Raji (cell line): Measurements from ENCODE around the gene MRPL58.

Source experiments
- POLR2A ChIP-seq: IDR thresholded peaks from 2 replicates; pipeline ENCODE4 v1.6.1; 2011; ENCODE audit warnings: low read depth, low read length, control low read depth; ENCODE audit not compliant: insufficient read depth

Gene MRPL58

DNA sequence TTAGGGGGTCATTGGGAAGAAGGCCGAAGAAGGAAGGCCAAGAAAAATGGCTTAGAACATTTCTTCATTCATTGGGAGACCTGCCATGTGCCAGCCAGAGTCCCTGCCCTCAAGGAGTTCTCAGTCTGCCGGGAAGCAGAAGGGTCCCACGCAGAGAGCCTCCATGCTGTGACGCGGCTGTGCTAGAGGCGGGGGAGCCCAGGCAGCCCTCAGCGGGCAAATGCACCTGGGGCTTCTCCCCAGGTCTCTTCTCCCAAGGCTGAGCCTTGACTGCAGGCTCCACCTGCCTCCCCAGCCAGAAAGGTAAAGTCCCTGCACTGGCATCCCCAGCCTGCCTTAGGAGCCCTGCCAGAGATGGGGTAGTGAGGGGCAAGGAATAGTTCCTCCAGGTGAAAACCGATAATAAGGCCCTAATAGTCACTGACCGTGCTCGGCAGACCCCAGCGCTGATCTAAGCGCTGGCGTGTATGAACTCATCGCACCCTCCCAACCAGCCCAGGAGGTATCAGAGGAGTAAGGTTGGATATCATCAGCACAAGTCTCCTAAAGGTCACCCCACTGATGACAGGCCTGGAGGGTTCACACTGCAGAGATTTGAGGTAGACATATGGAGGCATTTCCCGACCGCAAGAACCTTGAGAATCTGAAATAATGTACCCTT, 31.0 kb upstream of the MRPL58 start:
- no peak for TF ChIP-seq POLR2A

DNA sequence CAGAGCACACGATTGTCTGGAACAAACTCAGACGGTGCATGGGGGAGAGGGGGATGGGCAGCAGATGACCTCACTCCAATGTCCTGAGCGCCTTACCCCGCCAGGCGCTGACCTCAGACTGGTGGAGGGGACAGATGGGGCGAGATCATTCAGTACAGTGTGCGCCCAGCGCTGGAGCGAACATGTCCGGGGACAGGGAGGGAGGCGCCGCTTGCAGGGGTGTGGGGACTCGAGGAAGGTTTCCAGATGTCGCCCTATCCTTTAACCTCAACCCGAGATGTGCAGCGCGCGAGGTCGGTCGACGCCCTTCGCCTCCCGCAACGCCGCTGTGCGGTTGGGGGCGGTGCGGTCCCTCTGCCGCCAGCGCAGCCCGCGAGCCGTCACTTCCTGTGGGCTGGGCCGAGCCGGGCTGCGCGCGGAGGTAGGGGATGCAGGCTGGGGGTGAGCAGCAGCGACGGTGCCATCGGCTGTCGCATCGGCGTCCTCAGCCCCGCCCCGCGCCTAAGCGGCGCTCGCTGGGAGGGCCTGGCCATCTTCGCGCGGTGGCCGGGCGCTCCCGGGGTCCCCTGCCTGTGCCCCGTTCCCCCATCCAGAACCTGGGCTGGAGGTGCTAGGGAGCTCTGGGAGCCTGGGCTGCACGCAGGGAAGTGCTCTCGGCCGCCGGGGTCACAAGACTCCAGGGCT, 30.3 kb upstream of the MRPL58 start:
- no peak for TF ChIP-seq POLR2A

GRCh38 chr17:74986206-74986576, 26.3 kb upstream of the MRPL58 start:
- no peak for TF ChIP-seq POLR2A

DNA sequence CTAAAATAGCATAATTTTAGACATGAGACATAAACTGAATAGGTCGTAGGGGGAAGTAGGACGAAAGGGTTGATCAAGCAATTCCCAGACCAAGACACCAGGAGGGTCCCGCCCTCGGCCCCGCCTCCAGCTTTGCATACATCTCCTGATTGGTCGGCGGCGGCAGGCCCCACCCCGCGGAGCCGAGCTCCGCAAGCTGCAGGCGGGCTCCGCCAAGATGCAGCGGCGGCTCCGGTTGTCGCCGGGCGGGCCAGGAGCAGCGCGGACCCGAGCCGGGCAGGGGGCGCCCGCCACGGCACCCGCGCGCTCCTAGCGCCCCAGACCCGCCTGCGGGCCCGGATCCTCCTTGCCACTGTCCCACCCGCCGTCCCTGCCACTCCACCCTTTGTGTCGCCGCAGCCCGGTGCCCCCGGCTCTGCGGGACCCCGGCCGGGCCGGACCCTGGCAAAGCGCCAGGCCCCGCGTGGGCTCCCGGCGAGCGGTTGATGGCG, 25.0 kb upstream of the MRPL58 start, which contains the start of gene CDR2L:
CDR2L (plus strand) TSS at position 215 of the 491 bp plus-strand sequence. CDS start 412 bp downstream, outside the sequence.
- no peak for TF ChIP-seq POLR2A

DNA sequence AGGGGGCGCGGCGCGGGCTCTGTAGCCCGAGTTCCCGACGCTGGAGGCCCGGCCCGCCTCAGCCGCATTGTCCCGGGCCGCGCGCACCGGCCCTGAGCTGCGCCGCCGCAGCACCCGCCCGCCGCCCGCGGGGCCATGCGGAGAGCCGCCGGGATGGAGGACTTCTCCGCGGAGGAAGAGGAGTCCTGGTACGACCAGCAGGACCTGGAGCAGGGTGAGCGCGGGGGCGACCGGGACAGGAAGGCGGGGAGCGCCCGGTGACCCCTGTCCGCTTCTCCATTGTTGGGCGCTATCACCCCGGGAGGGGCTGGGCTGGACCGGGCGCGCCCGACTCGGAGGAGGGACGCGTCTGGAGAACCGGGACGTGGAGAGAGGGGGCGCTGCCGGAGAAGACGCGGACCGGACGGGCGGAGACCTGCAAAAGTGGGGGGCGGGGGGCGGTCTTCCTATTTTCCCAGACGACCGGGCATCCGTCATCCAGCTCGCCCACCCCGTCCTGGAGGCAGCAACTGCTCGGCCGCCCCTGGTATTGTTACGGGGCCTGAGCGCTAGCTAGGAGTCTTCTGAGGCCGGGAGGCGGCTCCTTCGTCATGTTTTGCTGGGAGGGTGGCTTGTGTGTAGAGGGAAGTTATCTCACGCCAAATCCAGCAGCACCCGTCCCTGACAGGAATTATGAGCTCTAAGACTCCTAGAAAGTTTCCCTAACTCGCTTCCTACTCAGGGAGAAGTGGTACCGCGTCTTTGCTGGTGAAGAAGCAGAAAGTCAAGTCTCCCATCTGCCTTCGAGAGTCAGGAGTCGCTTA, 24.4 kb upstream of the MRPL58 start:
- TF ChIP-seq POLR2A, result no peak

DNA sequence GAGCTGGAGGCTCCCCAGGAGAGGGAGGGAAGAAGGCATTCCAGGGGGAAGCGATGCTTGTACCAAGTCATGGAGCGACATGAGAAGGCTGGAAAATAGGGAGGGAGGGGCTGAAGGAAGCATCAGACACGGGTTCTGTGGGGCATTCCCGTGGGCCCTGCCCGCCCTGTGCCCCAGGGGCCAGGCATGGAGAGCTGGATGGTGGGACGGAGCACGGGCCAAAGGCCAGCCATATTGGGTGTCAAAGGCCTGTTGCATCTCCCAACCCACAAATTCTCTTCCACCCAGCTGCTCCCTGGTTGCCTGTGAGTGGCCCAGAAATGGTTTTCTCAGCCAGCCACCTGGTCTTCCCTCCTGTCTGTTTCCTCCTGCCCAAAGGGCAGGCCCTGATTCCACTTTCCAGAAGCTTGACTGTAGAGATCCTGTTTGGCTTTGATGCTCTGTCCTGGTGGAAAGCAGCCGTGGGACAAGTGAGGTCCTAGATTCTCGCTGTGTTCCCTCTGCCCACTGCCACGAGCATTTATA, 21.8 kb upstream of the MRPL58 start:
- TF ChIP-seq POLR2A, result no peak

DNA sequence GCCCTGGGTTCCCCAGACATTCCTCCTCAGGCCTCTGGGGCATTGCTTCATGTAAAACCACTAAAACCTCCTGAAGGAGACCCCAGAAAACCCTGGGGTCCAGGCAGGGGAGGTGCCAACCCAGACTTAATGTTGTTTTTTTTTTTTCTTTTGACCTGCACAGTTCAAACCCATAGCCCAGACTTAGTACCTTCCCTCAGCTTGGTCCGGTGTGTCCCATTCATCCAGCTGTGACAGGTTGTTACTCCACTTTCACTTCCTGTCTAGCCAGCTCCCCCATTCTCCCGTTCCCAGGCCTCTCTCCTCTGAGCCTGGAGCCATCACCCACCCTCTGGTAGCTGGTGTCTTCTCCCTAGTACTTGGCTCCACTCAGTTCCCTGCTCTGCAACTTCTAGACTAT, 20.2 kb upstream of the MRPL58 start:
- no peak for TF ChIP-seq POLR2A

- TF ChIP-seq POLR2A, result no peak
These were observed 18.0 kb upstream of the MRPL58 start for GRCh38 chr17:74994440-74994839.

DNA sequence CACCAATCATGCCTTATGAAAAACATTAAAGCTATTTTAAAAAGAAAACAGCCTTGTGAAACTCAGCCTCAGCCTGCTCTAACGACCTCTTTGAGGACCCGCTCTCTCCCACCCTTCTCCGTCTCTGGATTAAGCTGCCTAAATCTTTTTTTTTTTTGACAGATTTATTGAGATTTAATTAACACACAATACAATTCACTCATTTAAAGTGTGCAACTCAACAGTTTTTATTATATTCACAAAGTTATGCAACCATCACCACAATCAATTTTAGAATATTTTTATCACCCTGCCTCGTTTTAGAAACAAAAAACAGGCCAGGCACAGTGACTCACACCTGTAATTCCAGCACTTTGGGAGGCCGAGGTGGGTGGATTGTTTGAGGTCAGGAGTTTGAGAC, 16.6 kb upstream of the MRPL58 start:
- TF ChIP-seq POLR2A, result no peak

- no peak for TF ChIP-seq POLR2A
These were observed 13.7 kb upstream of the MRPL58 start for GRCh38 chr17:74998783-74999182.

DNA sequence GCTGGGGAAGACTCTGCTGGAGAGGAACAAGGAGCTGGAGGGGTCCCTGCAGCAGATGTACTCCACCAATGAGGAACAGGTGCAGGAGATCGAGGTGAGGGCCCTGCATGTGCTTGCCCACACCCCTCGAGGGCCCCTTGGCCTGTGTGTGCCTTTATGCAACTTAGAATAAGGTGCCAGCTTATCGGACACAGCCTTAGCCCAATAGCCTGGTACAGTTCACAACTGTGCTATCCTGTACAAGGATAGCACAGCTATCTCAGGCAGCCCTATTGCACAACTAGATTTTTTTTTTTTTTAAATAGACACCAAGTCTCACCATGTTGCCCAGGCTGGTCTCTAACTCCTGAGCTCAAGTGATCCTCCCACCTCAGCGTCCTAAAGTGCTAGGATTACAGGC, 12.9 kb upstream of the MRPL58 start:
- no peak for TF ChIP-seq POLR2A

DNA sequence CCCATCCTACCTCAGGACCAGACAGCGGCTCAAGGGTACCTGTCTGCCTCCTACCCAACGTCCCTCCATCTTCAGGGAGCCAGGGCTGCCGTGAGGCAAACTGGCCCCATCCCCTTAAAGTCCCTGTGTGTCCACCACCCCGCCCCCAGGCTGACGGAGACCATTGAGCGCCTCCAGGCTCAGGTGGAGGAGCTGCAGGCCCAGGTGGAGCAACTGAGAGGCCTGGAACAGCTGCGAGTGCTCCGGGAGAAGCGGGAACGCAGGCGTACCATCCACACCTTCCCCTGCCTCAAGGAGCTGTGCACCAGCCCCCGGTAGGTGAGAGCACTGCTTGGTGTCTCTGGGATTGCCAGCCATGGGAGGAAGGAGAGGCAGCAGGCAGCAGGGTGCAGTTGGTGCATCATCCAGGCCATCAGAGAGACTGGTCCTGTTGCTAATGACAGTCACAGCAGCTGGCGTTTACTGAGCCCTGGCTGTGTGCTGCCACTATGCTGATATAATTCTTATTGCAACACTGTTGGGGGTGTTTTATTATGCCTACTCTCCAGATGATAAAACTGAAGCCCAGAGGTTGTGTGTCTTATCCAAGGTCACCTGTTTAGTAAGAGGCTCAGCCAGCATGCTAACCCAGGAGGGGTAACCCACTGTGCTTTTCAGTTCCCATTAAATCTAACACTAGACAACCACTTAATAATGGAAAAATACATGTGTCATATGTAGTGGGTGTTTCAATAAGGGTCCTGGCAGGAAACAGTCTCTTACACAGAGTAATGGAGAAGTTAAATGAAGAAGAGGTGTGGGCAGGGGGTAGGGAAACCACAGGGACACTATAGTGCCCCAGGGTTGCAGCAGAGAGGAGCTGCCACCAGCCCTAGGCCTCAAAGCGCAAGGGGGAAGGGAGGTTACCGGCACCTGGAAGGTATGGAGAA, 10.3 kb upstream of the MRPL58 start:
- no peak for TF ChIP-seq POLR2A

GRCh38 chr17:75003070-75003956, 9.2 kb upstream of the MRPL58 start:
- no peak for TF ChIP-seq POLR2A
